Vagina (tissue), 2 donors: Measurements from ENCODE around the gene EHD1. TPM values are rescaled to one million over a fixed set of nuclear protein-coding genes. Genes with fewer than 3 reads are reported as not detected.

ENCODE experiments used
- DNase-seq, 2 donors: peaks; one replicate each; pipeline ENCODE4 v3.0.0-alpha.2; 2017; ENCODE audit errors: extremely low spot score in 2 of 2
- H3K27ac ChIP-seq: fragments of 200-600 bp; sonication (generic); one replicate; pipeline ENCODE4 v1.5.1; 2019
- H3K27me3 ChIP-seq: fragments of 200-600 bp; sonication (generic); one replicate; pipeline ENCODE4 v1.5.1; 2019
- H3K36me3 ChIP-seq, 2 donors: fragments of 200-600 bp; sonication (generic); one replicate each; pipeline ENCODE4 v1.5.1; 2017 to 2019
- H3K4me1 ChIP-seq: fragments of 200-600 bp; sonication (generic); one replicate; pipeline ENCODE4 v1.5.1; 2019
- H3K4me3 ChIP-seq, 2 donors: fragments of 200-600 bp; sonication (generic); 1 replicate in 1 of 2; 2 replicates in 1 of 2; pipeline ENCODE4 v1.5.1; 2016 to 2019
- H3K9me3 ChIP-seq: fragments of 200-600 bp; sonication (generic); one replicate; pipeline ENCODE4 v1.5.1; 2019
- POLR2A ChIP-seq, 2 donors: fragments of 450-650 bp; IDR thresholded peaks; one replicate each; pipeline ENCODE4 v1.6.1; 2017; ENCODE audit warnings: antibody characterized with exemption in 2 of 2, mild to moderate bottlenecking in 2 of 2, moderate library complexity in 2 of 2
- POLR2AphosphoS5 ChIP-seq, 2 donors: sonication (generic); formaldehyde crosslinking; IDR thresholded peaks; one replicate each; pipeline ENCODE4 v1.9.0; 2017; ENCODE audit warnings: antibody characterized with exemption in 2 of 2, mild to moderate bottlenecking in 2 of 2, low read depth in 1 of 2; ENCODE audit not compliant: insufficient read depth in 1 of 2
- intact Hi-C: fragments of 100-400 bp; cut with DNase I; formaldehyde crosslinking; loops from one replicate; pipeline ENCODE4 v1.15.1; 2023
- total RNA-seq: library from RNA; depleted of rRNA; stranded (reverse); fragments of >200 nt; gene quantifications from one replicate; pipeline ENCODE4 v1.2.3, GENCODE V29; 2016
- TF ChIP-seq, protein P1 (sequence below), 3 experiments: fragments of 450-650 bp in 2 of 3; fragments of 200-600 bp in 1 of 3; sonication (generic) in 1 of 3; IDR thresholded peaks; one replicate each; pipeline ENCODE4 v1.5.1; 2017 to 2019; ENCODE audit warnings: antibody characterized with exemption in 3 of 3, mild to moderate bottlenecking in 2 of 3, moderate library complexity in 2 of 3

EHD1 gene
- total RNA-seq, 1 donor from 2014 or later, result 61.6 TPM

DNA sequence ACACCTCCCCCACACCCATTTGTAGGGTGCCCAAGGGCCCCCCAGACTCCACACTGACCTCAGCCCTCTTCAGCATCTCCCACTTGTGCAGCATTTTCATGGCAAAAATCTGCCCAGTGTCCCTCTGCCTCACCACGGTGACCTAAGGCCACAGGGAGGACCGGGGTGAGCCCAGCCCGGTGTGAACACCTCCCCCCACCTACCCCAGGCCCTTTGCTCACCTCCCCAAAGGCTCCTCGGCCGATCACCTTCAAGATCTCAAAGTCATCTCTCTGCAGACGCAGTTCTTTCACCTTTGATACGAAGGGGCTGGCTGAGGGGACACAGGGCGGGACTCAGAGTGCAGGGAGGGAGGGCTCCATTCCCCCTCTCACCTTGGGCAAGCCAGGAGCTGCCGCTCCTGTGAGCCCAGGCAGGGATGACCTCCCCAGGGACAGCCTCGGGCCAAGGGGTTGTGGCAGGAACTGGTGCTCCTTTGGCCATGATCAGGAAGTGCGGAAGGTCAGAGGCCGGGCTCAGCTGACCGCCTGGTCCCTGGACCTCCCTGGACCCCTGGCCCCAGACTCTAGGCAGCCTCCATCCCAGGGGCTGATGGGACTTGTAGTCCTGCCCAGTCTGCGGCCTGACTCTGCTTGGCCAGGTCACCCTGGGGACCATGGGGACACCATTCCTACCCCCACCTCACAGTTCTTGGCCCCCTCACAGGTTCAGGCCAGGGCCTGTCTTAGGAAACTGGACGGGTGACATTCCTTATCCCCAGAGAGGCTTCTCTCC is 36.6 kb downstream of the EHD1 start:
- Histone ChIP-seq H3K27me3 (no peaks in the 10 kb centered on the region), H3K27ac (peak overlapping the region; percentile 78), H3K4me3 (peak overlapping the region in 1 of 2 donors; percentile 50), H3K4me1 (peaks cover 10% of the 10 kb centered on the region), H3K9me3 (no peaks in the 10 kb centered on the region), H3K36me3 (peaks cover 0 to 7% of the 10 kb centered on the region in 2 donors)
- DNase-seq, result no peak
- TF ChIP-seq POLR2A (IDR thresholded peaks at IDR 0.05) (no peak), POLR2AphosphoS5 (IDR thresholded peaks at IDR 0.05; ENCODE audit: insufficient read depth in 1 of 2, low read depth in 1 of 2) (no peak)
- TF ChIP-seq, protein P1, sequence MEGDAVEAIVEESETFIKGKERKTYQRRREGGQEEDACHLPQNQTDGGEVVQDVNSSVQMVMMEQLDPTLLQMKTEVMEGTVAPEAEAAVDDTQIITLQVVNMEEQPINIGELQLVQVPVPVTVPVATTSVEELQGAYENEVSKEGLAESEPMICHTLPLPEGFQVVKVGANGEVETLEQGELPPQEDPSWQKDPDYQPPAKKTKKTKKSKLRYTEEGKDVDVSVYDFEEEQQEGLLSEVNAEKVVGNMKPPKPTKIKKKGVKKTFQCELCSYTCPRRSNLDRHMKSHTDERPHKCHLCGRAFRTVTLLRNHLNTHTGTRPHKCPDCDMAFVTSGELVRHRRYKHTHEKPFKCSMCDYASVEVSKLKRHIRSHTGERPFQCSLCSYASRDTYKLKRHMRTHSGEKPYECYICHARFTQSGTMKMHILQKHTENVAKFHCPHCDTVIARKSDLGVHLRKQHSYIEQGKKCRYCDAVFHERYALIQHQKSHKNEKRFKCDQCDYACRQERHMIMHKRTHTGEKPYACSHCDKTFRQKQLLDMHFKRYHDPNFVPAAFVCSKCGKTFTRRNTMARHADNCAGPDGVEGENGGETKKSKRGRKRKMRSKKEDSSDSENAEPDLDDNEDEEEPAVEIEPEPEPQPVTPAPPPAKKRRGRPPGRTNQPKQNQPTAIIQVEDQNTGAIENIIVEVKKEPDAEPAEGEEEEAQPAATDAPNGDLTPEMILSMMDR (IDR thresholded peaks at IDR 0.05), result no peak
- intact Hi-C loops, result no loop called here

DNA sequence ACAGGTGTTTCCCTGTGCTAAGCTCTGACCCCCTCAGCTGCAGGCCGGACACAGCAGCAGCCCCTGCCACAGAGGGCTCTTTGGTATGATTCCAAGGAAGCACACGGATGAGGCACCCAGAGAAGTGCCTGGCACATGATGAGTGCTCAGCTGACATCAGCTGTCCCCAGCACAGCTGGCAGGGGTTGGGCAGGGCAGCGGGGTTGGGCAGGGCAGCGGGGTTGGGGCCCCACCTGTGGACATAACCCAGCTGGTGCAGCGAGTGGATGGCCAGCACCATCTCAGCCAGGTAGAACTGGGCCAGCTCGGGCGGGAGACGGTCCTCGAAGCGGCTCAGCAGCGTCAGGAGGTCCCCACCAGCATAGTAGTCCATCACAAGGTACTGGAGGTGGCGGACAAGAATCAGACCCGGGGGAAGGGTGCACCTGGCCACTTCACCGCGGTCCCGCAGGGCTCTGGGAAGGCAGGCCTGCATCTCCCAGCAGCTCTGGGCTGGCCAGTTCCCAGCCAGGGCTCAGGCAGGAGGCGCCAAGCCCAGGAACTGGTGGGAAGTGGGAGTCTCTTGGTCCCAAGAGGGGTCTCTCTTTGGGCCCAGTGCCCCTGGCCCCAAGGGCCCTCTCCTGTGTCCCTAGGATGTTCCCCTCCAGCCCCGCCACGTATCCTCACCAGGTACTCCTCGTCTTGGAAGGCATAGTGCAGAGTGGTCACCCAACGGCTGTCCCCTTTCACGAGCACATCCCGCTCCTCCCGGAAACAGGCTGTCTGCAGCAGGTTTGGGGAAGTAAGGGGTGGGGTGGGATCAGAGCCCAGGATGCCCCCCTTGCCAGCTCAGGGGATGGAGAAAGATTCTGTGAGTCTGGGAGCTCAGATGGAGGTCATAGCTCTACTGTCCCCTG is 38.3 kb downstream of the EHD1 start:
- TF ChIP-seq POLR2AphosphoS5 (IDR thresholded peaks at IDR 0.05; ENCODE audit: insufficient read depth in 1 of 2, low read depth in 1 of 2), result no peak
- no peak for TF ChIP-seq POLR2A (IDR thresholded peaks at IDR 0.05)
- Histone ChIP-seq H3K27ac (no peak overlapping the region), H3K4me3 (no peak overlapping the region), H3K4me1 (peaks cover 9% of the 10 kb centered on the region), H3K27me3 (no peaks in the 10 kb centered on the region), H3K36me3 (peaks cover 0 to 7% of the 10 kb centered on the region in 2 donors), H3K9me3 (no peaks in the 10 kb centered on the region)
- no peak for DNase-seq
- intact Hi-C loops, result no loop called here

DNA sequence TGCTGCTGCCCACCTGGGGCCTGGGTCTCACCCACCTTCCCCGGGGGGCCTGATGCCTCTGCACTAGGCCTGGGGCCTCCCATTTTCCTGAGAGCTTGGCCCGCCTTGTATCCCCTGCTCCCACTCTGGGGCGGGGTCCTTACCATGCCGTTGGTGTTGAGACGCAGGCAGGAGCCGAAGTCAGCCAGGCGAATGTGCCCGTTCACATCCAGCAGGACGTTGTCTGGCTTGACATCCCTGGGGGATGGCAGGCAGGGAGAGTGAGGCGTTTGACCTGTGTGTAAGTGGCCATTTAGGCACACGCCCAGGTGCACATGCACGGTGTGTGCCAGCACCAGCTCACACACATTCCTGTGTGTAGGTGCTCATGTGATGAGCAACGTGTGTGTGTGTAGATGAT is 39.1 kb downstream of the EHD1 start:
- H3K4me1 ChIP-seq, result peaks cover 4% of the 10 kb centered on the region
- TF ChIP-seq, protein P1 (IDR thresholded peaks at IDR 0.05), result no peak
- TF ChIP-seq POLR2A (IDR thresholded peaks at IDR 0.05) (no peak), POLR2AphosphoS5 (IDR thresholded peaks at IDR 0.05; ENCODE audit: insufficient read depth in 1 of 2, low read depth in 1 of 2) (no peak)
- intact Hi-C loops, result no loop called here
- DNase-seq, result no peak
- no peaks in the 10 kb centered on the region for H3K27me3 ChIP-seq
- no peak overlapping the region for H3K27ac ChIP-seq
- no peaks in the 10 kb centered on the region for H3K9me3 ChIP-seq
- H3K4me3 ChIP-seq, result no peak overlapping the region
- peaks cover 0 to 7% of the 10 kb centered on the region in 2 donors for H3K36me3 ChIP-seq

DNA sequence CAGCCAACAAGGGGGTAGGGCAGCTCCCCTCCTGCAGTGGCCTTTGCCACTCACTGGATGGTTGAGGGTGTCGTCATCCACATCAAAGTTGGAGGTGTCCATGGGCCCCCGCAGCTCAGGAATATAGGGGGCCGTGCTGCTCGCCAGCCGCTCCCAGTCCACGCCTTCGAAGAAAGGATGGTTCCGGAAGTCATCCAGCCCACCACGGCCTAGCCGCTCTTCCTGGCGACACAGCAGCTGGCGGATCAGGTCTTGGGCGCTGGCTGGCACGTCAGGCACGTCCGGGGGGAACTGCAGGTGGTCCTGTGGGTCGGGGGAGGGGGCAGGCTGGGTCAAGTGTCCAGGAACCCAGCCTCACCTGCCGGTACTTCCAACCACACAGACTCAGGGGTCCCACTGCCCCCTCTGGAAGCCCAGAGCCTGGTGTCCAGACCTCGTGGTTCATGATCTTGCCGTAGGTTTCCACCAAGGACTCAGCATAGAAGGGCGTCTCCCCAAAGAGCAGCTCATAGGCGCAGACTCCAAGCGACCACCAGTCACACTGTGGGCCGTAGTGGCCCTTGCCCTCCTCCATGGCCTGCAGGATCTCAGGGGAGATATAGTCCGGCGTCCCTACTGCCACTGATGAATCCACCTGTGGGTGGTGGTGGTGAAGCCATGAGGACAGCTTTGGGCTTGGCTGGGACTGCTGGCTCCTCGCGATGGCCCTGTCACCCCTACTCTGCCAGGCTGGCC is 39.7 kb downstream of the EHD1 start:
- no peak for TF ChIP-seq POLR2A (IDR thresholded peaks at IDR 0.05)
- TF ChIP-seq, protein P1 (IDR thresholded peaks at IDR 0.05), result no peak
- TF ChIP-seq POLR2AphosphoS5 (IDR thresholded peaks at IDR 0.05; ENCODE audit: insufficient read depth in 1 of 2, low read depth in 1 of 2), result no peak
- H3K27me3 ChIP-seq, result no peaks in the 10 kb centered on the region
- intact Hi-C loops, result no loop called here
- no peak overlapping the region for H3K4me3 ChIP-seq
- peaks cover 4% of the 10 kb centered on the region for H3K4me1 ChIP-seq
- DNase-seq, result no peak
- peaks cover 0 to 7% of the 10 kb centered on the region in 2 donors for H3K36me3 ChIP-seq
- H3K9me3 ChIP-seq, result no peaks in the 10 kb centered on the region
- no peak overlapping the region for H3K27ac ChIP-seq

DNA sequence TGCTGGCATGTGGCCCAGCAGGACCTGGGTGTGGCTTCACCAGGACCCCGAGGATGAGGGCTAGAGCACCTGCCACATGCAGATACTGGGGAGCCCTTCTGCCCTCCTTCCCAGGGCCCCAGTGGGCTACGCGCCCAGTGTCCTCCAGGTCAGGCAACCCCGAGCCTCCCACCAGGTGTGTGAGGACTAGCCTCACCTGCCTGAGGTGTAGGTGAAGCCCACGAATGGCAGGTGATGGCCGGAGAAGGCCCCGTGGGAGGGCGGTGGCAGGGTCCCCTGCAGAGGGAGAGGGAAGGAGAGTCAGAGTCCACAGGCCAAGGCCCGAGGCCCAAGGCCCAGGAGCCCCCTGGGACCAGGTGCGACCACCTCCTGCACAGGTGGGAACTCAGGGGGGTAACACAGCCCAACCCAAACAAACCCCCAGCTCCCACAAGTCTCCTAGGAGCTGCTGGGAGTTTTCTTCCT is 40.5 kb downstream of the EHD1 start:
- Histone ChIP-seq H3K27ac (no peak overlapping the region), H3K27me3 (no peaks in the 10 kb centered on the region), H3K4me3 (no peak overlapping the region), H3K9me3 (no peaks in the 10 kb centered on the region), H3K36me3 (peaks cover 0 to 7% of the 10 kb centered on the region in 2 donors), H3K4me1 (peaks cover 4% of the 10 kb centered on the region)
- no peak for DNase-seq
- intact Hi-C loops, result no loop called here
- TF ChIP-seq, protein P1 (IDR thresholded peaks at IDR 0.05), result no peak
- TF ChIP-seq POLR2AphosphoS5 (IDR thresholded peaks at IDR 0.05; ENCODE audit: insufficient read depth in 1 of 2, low read depth in 1 of 2), result no peak
- TF ChIP-seq POLR2A (IDR thresholded peaks at IDR 0.05), result no peak
